LNCAP (cell line): ENCODE measurements around the gene PRSS56.

Experiments
- TF ChIP-seq, protein P1 (sequence below): fragments of 450-650 bp; IDR thresholded peaks from 2 replicates; pipeline ENCODE4 v1.5.1; 2017; ENCODE audit warnings: mild to moderate bottlenecking

PRSS56 gene

DNA sequence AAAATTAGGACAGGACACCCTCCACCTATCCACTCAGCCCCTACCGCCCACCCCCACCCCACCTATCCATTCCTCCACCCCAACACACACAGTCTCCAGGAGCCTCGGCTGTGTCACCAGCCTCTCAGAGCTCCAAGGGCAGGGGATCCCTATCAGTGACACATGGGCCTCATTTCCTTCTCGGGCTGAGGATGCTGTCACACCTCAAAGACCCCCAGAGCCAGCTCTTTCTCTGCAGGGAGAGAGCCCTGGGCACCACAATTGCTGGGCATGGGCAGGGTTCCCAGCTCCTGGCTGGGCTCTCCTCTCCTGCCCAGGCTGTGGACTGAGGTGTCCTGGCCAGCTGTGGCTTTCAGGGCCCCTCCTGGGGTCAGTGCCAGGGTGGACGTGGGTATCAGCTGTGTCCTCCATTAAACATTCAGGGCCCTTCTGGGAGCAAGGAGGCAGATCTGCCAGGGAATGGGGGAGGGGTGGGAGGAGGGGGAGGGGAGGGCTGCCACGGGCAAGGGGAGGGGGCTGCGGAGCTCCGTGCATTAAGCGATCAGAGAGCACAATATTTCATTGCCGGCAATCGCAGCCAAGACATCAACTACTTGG, 18.3 kb upstream of the PRSS56 start:
- TF ChIP-seq, protein P1, sequence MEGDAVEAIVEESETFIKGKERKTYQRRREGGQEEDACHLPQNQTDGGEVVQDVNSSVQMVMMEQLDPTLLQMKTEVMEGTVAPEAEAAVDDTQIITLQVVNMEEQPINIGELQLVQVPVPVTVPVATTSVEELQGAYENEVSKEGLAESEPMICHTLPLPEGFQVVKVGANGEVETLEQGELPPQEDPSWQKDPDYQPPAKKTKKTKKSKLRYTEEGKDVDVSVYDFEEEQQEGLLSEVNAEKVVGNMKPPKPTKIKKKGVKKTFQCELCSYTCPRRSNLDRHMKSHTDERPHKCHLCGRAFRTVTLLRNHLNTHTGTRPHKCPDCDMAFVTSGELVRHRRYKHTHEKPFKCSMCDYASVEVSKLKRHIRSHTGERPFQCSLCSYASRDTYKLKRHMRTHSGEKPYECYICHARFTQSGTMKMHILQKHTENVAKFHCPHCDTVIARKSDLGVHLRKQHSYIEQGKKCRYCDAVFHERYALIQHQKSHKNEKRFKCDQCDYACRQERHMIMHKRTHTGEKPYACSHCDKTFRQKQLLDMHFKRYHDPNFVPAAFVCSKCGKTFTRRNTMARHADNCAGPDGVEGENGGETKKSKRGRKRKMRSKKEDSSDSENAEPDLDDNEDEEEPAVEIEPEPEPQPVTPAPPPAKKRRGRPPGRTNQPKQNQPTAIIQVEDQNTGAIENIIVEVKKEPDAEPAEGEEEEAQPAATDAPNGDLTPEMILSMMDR, result no peak

DNA sequence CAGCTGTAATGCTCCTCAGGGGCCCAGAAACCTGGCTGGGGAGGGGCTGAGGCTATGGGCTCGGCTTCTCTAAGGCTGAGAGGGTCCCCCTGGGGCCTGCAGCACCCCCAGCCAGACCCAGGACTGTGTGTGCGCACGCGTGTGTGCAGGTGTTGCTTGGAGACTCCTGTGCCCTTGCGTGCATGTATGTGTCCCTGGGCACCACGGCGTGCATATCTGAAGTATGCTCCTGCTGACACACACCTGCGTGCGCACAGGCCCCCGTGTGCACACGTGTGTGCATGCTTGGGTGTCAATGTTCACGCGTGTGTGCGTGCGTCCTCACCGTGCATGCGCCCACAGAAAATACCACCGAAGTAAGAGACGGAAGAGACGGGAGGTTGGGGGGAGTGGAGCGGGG, 17.7 kb upstream of the PRSS56 start:
- TF ChIP-seq, protein P1, result no peak

DNA sequence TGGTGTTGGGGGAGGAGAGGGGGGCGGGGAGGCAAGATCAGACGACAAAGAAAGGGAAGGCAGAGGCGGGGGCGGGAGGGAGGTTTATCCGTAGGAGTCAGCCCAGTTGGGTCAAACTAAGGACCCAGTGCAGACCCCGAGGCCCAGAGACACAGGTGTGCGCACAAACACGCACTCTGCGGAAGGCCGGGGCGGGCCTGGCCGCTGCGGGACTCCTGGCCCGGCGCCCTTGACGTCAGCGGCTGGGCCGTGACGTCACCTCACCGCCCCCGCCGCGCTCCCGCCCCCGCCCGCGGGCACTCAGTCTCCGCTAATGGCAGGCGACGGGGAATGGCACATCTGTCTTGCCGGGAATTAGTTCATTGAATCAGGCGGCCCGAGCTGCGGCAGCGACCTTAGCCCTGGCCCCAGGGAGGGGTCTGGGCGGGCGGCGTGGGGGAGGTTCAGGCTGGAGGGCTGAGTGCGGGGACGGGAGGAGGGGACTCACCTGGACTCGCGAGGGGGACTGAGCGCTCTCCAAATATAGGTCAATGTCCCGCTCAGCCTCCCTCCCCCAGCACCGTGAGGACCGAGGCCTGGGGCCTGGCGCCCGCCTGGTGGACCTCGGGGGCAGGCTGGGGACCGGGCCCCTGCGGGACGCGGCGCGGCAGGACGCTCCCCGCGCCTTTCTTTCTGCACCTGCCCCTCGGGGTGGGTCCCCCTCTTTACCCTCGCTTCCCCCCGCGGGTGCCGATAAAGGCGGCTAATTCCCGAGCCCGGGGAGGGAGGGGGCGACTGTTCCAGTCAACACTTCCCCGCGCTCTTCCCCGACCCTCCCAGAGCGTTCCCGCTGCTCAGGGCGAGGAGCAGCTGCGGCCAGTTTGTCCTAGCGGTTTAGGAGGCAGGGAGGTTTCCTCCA, 17.0 kb upstream of the PRSS56 start:
- TF ChIP-seq, protein P1, result no peak

DNA sequence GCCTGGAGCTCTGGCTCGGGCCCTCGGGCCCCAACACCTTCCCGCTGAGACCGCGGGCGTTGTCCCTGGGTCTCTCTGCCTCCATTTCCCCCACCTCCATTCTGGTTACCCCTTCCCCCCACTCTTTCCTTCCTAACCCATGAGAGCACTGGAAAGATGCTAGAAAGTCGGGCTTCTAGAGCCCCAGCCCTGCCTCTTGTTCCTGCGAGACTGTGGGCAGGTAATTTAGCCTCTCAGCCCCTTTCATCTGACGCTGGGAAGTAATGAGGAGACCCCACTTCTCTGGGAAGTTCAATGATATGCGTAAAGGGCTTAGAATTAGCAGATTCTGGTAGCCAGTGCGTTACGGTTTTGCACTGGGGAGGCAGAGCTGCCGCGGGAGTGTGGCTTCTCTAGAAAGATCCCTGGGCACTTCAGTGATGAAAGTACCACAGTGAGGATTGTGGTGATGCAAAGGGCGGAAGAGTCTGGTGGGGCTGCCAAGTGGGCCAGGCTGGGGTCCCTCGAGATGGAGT, 16.3 kb upstream of the PRSS56 start:
- TF ChIP-seq, protein P1, result no peak

DNA sequence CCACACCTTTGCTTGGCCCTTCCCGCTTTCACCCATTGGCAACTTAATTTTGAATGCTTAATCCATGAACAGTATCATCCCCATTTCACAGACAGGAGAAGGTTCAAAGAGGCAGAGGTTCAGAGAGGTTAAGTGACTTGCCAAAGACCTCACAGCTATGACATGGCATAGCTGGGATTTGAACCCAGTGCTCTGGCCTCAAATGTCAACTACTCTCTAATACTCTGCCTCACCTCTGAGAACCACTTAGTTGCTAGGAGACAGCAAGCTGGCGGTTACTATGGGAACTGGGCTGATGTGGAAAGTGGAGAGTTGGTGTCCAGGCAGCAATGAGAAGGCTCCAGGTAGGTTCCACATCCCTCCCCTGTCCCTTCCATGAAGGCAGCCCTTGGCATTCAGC, 15.8 kb upstream of the PRSS56 start:
- TF ChIP-seq, protein P1, result no peak

DNA sequence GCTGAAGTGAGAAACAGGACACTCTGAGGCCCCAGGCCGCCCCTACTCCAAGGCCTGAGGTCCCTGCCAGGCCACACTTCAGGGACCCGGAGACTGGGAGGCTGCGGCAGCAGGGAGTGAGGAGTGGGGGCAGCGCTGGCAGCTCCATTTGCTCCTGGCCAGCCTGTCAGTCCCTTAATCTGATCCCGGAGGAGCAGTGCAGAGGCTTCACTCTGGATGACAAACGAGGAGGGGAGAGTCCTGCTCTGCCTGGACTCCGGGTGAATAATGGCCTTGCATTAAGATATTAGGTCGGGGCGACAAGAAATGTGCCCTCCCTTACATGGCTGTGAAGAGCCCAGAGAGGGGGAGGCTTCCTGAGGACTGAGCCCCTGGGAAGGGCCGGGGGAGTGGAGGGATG, 14.3 kb upstream of the PRSS56 start:
- TF ChIP-seq, protein P1, result no peak

DNA sequence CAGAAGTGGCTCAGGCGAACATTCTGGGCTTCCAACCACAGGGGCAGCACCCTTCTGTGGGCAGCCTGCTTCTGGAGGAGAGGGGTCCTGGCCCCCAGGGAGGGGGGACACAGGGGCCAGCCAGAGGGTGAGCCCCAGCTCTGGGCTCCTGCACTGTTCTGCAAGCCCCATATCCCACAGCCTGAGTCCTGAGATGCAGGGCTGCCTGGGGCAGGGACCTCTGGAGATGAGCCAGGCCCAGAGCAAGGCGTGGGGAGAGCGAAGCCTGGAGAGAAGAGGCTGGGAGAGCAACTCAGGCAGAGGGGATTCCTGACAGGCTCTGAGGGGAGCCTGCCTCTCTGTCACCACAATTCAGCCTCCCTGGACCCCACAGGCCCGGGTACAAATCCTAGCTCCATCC, 13.5 kb upstream of the PRSS56 start:
- TF ChIP-seq, protein P1, result no peak
